H1 (cell line): Measurements from ENCODE around the gene ARNT2. TPM values are rescaled to one million over a fixed set of nuclear protein-coding genes. Genes with fewer than 3 reads are reported as not detected.

ENCODE experiments used
- CTCF ChIA-PET: fragments of 300-600 bp; sonication (Branson Sonifier 250); formaldehyde crosslinking; loops from one replicate; lab custom pipeline; 2021; ENCODE audit not compliant: partially characterized antibody; lab: Charles Lee
- POLR2A ChIA-PET: fragments of 300-600 bp; sonication (Branson Sonifier 250); formaldehyde crosslinking; loops from one replicate; lab custom pipeline; 2021; ENCODE audit warnings: inconsistent platforms; ENCODE audit not compliant: partially characterized antibody; lab: Charles Lee
- DNase-seq, 2 experiments: peaks; one replicate each; pipeline versions ENCODE4 v3.0.0 to v3.0.0-alpha.2; 2010 to 2022; ENCODE audit warnings: low spot score in 2 of 2, low read depth in 1 of 2, mixed read lengths in 1 of 2
- FAIRE-seq: peaks from 2 replicates; lab custom pipeline; 2011; peaks lifted over from hg19 to GRCh38; lab: Jason Lieb, UNC
- H2AFZ ChIP-seq: 2 replicates; pipeline ENCODE4 v1.8.1; 2012; ENCODE audit warnings: low read length, inconsistent platforms
- H2AK5ac ChIP-seq: 2 replicates; pipeline ENCODE4 v1.6.1; 2013; ENCODE audit warnings: low read depth, low read length
- H2BK120ac ChIP-seq: replicated peaks from 2 replicates; pipeline ENCODE3; 2013; ENCODE audit warnings: low read depth, low read length, inconsistent platforms
- H2BK12ac ChIP-seq: 2 replicates; pipeline ENCODE4 v1.6.1; 2013; ENCODE audit warnings: low read depth, low read length
- H2BK15ac ChIP-seq: 2 replicates; pipeline ENCODE4 v1.6.1; 2013; ENCODE audit warnings: low read length
- H2BK20ac ChIP-seq: 2 replicates; pipeline ENCODE4 v1.6.1; 2013; ENCODE audit warnings: low read length
- H2BK5ac ChIP-seq: 2 replicates; pipeline ENCODE4 v1.6.1; 2013; ENCODE audit warnings: low read depth, low read length
- H3K14ac ChIP-seq: 2 replicates; pipeline ENCODE4 v1.6.1; 2013; ENCODE audit warnings: inconsistent platforms; ENCODE audit not compliant: insufficient read length
- H3K18ac ChIP-seq: 2 replicates; pipeline ENCODE4 v1.6.1; 2013; ENCODE audit warnings: low read length; ENCODE audit errors: extremely low read depth
- H3K23ac ChIP-seq: 2 replicates; pipeline ENCODE4 v1.6.1; 2013; ENCODE audit warnings: inconsistent platforms; ENCODE audit not compliant: insufficient read length
- H3K23me2 ChIP-seq: 2 replicates; pipeline ENCODE4 v1.6.1; 2013; ENCODE audit warnings: low read depth, low read length
- H3K27ac ChIP-seq: 2 replicates; pipeline ENCODE4 v1.6.1; 2011; ENCODE audit warnings: low read depth, low read length, inconsistent platforms
- H3K27me3 ChIP-seq, 4 experiments: replicated peaks in 1 of 4; 1 replicate in 1 of 4; 2 replicates in 3 of 4; pipeline versions ENCODE4 v1.6.1 to v1.8.1; 2011 to 2013; ENCODE audit warnings: low read length in 3 of 4, mild to moderate bottlenecking in 3 of 4, inconsistent platforms in 2 of 4, mixed read lengths in 2 of 4, moderate library complexity in 1 of 4; ENCODE audit not compliant: control insufficient read depth in 3 of 4, insufficient read depth in 3 of 4; ENCODE audit errors: extremely low read depth in 1 of 4
- H3K36me3 ChIP-seq, 4 experiments: 2 replicates each; pipeline versions ENCODE4 v1.6.1 to v1.8.1; 2011 to 2013; ENCODE audit warnings: mild to moderate bottlenecking in 4 of 4, low read length in 3 of 4, moderate library complexity in 2 of 4, control low read depth in 1 of 4, inconsistent platforms in 1 of 4; ENCODE audit not compliant: insufficient read depth in 4 of 4, control insufficient read depth in 2 of 4
- H3K4ac ChIP-seq: replicated peaks from 2 replicates; pipeline ENCODE3; 2013; ENCODE audit warnings: low read length, low read depth, mixed read lengths, inconsistent platforms; ENCODE audit not compliant: insufficient read length
- H3K4me1 ChIP-seq, 4 experiments: replicated peaks in 1 of 4; 1 replicate in 1 of 4; 2 replicates in 3 of 4; pipeline versions ENCODE4 v1.6.1 to v1.8.1; 2011 to 2013; ENCODE audit warnings: low read length in 3 of 4, inconsistent platforms in 2 of 4, mixed read lengths in 1 of 4; ENCODE audit not compliant: insufficient read depth in 4 of 4, control insufficient read depth in 3 of 4
- H3K4me2 ChIP-seq, 2 experiments: 2 replicates each; pipeline versions ENCODE4 v1.6.1 to v1.8.1; 2011 to 2013; ENCODE audit warnings: low read depth in 2 of 2, low read length in 2 of 2, control low read depth in 1 of 2, inconsistent platforms in 1 of 2, mild to moderate bottlenecking in 1 of 2; ENCODE audit not compliant: insufficient read depth in 1 of 2
- H3K4me3 ChIP-seq, 4 experiments: fragments of 200-600, 300-600 bp in 1 of 4; sonication (generic), shearing (Covaris generic), sonication (Bioruptor Twin) in 1 of 4; 2 replicates each; pipeline versions ENCODE4 v1.5.1 to v1.8.1; 2011 to 2016; ENCODE audit warnings: low read length in 4 of 4, low read depth in 3 of 4, control low read depth in 2 of 4, inconsistent platforms in 2 of 4, mild to moderate bottlenecking in 2 of 4, mixed read lengths in 1 of 4, moderate library complexity in 1 of 4; ENCODE audit not compliant: insufficient read depth in 2 of 4; ENCODE audit errors: extremely low read depth in 1 of 4
- H3K56ac ChIP-seq: replicated peaks from 2 replicates; pipeline ENCODE3; 2013; ENCODE audit warnings: low read depth, mild to moderate bottlenecking, mixed read lengths, low read length, inconsistent platforms; ENCODE audit not compliant: insufficient read length
- H3K79me1 ChIP-seq: 2 replicates; pipeline ENCODE4 v1.6.1; 2013; ENCODE audit warnings: low read depth, low read length, control low read depth
- H3K79me2 ChIP-seq, 2 experiments: 2 replicates each; pipeline versions ENCODE4 v1.6.1 to v1.8.1; 2012 to 2013; ENCODE audit warnings: low read length in 2 of 2, mild to moderate bottlenecking in 2 of 2, inconsistent platforms in 1 of 2; ENCODE audit not compliant: insufficient read depth in 2 of 2, control insufficient read depth in 1 of 2
- H3K9ac ChIP-seq, 4 experiments: replicated peaks in 1 of 4; 1 replicate in 1 of 4; 2 replicates in 3 of 4; pipeline versions ENCODE4 v1.6.1 to v1.8.1; 2011 to 2013; ENCODE audit warnings: low read depth in 3 of 4, low read length in 3 of 4, control low read depth in 2 of 4, mild to moderate bottlenecking in 2 of 4, moderate library complexity in 2 of 4, inconsistent platforms in 1 of 4; ENCODE audit errors: extremely low read depth in 1 of 4
- H3K9me3 ChIP-seq, 2 experiments: 2 replicates each; pipeline versions ENCODE4 v1.6.1 to v1.8.1; 2012 to 2013; ENCODE audit warnings: mild to moderate bottlenecking in 2 of 2, moderate library complexity in 2 of 2, control low read depth in 1 of 2, inconsistent platforms in 1 of 2, low read depth in 1 of 2, low read length in 1 of 2, mixed read lengths in 1 of 2; ENCODE audit not compliant: insufficient read depth in 2 of 2
- H4K20me1 ChIP-seq, 2 experiments: replicated peaks in 1 of 2; 2 replicates each; pipeline versions ENCODE3 to v1.8.1; 2011 to 2013; ENCODE audit warnings: inconsistent platforms in 2 of 2, low read length in 2 of 2, mild to moderate bottlenecking in 1 of 2; ENCODE audit not compliant: insufficient read depth in 2 of 2, control insufficient read depth in 1 of 2
- H4K5ac ChIP-seq: 2 replicates; pipeline ENCODE4 v1.6.1; 2013; ENCODE audit warnings: low read length, low read depth, mixed read lengths, inconsistent platforms; ENCODE audit not compliant: insufficient read length
- H4K8ac ChIP-seq: 2 replicates; pipeline ENCODE4 v1.8.0; 2013; ENCODE audit warnings: mild to moderate bottlenecking, moderate library complexity, low read length, inconsistent platforms; ENCODE audit not compliant: insufficient read depth; ENCODE audit errors: extremely low read depth
- H4K91ac ChIP-seq: replicated peaks from 2 replicates; pipeline ENCODE3; 2013; ENCODE audit warnings: low read length, mixed read lengths, inconsistent platforms; ENCODE audit not compliant: insufficient read length
- WGBS, 2 experiments: shearing (Covaris generic) in 1 of 2; methylation state at CpG; one replicate each; pipeline versions ENCODE4 v1.1.6 to v1.1.7; 2013 to 2015; ENCODE audit warnings: low lambda C conversion rate in 2 of 2, mixed read lengths in 2 of 2, inconsistent platforms in 1 of 2, low coverage in 1 of 2, missing lambda C conversion rate in 1 of 2; ENCODE audit not compliant: insufficient replicate concordance in 2 of 2, insufficient coverage in 1 of 2, insufficient read length in 1 of 2; ENCODE audit errors: extremely low coverage in 1 of 2, missing lambda C conversion rate in 1 of 2; 5-methylcytosine and 5-hydroxymethylcytosine counted together
- polyA plus RNA-seq, 7 experiments: library from polyadenylated mRNA; depleted of rRNA in 3 of 7; stranded (reverse) in 5 of 7; unstranded in 2 of 7; fragments of >200 nt in 5 of 7; fragments of 200-250 nt in 2 of 7; gene quantifications; 1 replicate in 5 of 7; 2 replicates in 1 of 7; 4 replicates in 1 of 7; pipeline versions ENCODE4 v1.2.1 to v1.2.3, GENCODE V29; 2011 to 2013; ENCODE audit warnings: missing spikeins in 2 of 7, mixed read lengths in 2 of 7
- total RNA-seq: library from RNA; stranded (reverse); fragmentation: NEBNext Ultra II Directional; extraction: Animal tissue kit (Norgen Biotek cat#: 25700); gene quantifications from 2 replicates; pipeline ENCODE4 v1.2.1, GENCODE V29; 2021

ARNT2 gene
- total and polyA plus RNA-seq, 2 of the 8 experiments (the other 6 are each of a cell fraction or from before 2014, with no cell fraction given): 9.5 to 14.6 TPM

DNA sequence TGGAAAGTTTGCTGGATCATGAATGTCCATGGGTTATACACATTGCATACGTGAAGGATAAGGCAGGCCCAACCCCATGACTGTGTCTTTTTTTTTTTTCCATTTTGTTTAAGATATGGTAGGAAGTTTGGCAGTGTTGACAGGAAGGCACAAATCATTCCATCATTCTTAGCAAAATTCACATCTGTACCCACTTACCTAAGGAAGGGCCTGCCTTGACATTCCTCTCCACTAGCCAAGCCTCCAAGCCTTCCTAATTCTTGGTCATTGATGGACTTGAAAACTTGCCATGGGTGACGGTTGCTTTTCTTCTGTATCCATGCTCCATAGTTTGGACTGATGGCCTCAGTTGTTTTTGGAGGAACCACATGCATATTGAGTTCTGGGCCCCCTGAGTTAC lies 54.4 kb downstream of the ARNT2 start:
- no peak overlapping the region for H4K91ac ChIP-seq
- no peak overlapping the region for H3K56ac ChIP-seq
- H3K18ac ChIP-seq: no peak overlapping the region
- no peak overlapping the region for H2BK12ac ChIP-seq
- no peak overlapping the region for H4K8ac ChIP-seq
- CTCF ChIA-PET: interaction anchor here (1.3 to 14.2 kb wide), 6 partner anchors 16 to 319 kb away, joined by 3 to 187 read pairs (median 30); partner anchors contain the start of gene CEMIP
- no peak overlapping the region for H3K4ac ChIP-seq
- H2BK20ac ChIP-seq: no peak overlapping the region
- no peak overlapping the region for H3K4me3 ChIP-seq
- POLR2A ChIA-PET: interaction anchor here (2.0 kb wide), 1 partner anchor 16 kb away, joined by 5 read pairs; no protein-coding TSS in a partner anchor
- H3K79me2 ChIP-seq: no peaks in the 10 kb centered on the region
- H2BK5ac ChIP-seq: no peak overlapping the region
- H2BK15ac ChIP-seq: no peak overlapping the region
- H3K27ac ChIP-seq: no peak overlapping the region
- H2AFZ ChIP-seq: no peak overlapping the region
- H3K4me2 ChIP-seq: no peak overlapping the region
- DNase-seq (no peak), FAIRE-seq (no peak)
- H3K4me1 ChIP-seq: peaks cover 0 to 3% (median 0%) of the 10 kb centered on the region in 4 experiments; a peak in 1 of 7 replicates
- H3K23ac ChIP-seq: no peak overlapping the region
- no peak overlapping the region for H2AK5ac ChIP-seq
- H4K5ac ChIP-seq: no peak overlapping the region
- peaks cover 0 to 3% (median 0%) of the 10 kb centered on the region in 4 experiments; a peak in 1 of 8 replicates for H3K36me3 ChIP-seq
- no peaks in the 10 kb centered on the region for H4K20me1 ChIP-seq
- H3K14ac ChIP-seq: no peak overlapping the region
- H3K9me3 ChIP-seq: no peaks in the 10 kb centered on the region
- no peaks in the 10 kb centered on the region; the same call in 1 of the 2 replicates for H3K23me2 ChIP-seq
- WGBS, 2 experiments: 98% methylated on average over 2 of the region's 2 CpGs; no CpG with 5 or more reads in 1 of the 2 experiments
- H2BK120ac ChIP-seq: no peak overlapping the region
- no peaks in the 10 kb centered on the region for H3K79me1 ChIP-seq
- peaks cover 0 to 2% (median 0%) of the 10 kb centered on the region in 4 experiments; a peak in 1 of 7 replicates for H3K27me3 ChIP-seq
- H3K9ac ChIP-seq: no peak overlapping the region
